Measurements from ENCODE around the gene GPANK1. TPM values are rescaled to one million over a fixed set of nuclear protein-coding genes. Genes with fewer than 3 reads are reported as not detected.

Gene GPANK1
- total and polyA plus RNA-seq, 10 of the 15 experiments (the other 5 are each of a cell fraction or from before 2014, with no cell fraction given) = 11.7 to 36.3 (median 17.5) TPM

DNA sequence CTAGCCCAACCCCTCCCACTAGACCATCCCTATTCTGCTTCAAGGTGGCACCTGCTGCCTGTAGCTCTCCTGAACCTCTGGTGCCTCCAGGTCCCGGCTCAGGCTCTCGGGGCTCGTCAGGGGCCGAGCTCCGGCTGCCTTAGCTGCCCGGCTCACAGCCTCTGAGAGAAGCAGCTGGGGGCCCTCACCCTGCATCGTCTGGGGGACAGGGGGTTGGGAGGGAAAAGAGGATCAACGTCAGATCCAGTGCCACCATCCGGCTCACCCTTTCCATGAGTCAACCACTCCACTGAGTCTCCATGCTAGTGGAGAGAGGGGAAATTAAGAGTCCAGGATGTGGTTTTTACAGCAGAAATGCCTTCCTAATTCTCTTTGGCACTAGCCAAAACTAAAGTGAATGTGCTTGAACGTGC lies 25.3 kb downstream of the GPANK1 start:
- Histone ChIP-seq H3K4me3 (no peak overlapping the region), H3K79me2 (ENCODE audit: control insufficient read depth, insufficient read depth, low read length) (no peaks in the 10 kb centered on the region), H3K27ac (ENCODE audit: control insufficient read depth, insufficient read depth) (no peak overlapping the region), H3K9ac (ENCODE audit: control insufficient read depth, insufficient read depth, low read length) (no peak overlapping the region), H3K27me3 (replicated peaks in 1 of 2; ENCODE audit: control insufficient read depth in 2 of 2, insufficient read depth in 2 of 2, low read length in 1 of 2) (no peaks in the 10 kb centered on the region), H3K4me1 (ENCODE audit: control insufficient read depth, insufficient read depth, low read length) (no peaks in the 10 kb centered on the region), H4K20me1 (ENCODE audit: control insufficient read depth, insufficient read depth) (no peaks in the 10 kb centered on the region), H3K4me2 (ENCODE audit: control insufficient read depth, insufficient read depth) (no peak overlapping the region), H2AFZ (ENCODE audit: control insufficient read depth, low read depth, low read length) (no peak overlapping the region), H3K36me3 (ENCODE audit: control insufficient read depth in 2 of 2, insufficient read depth in 2 of 2, low read length in 1 of 2) (peaks cover 49 to 55% of the 10 kb centered on the region in 2 experiments), H3K9me3 (replicated peaks; ENCODE audit: control insufficient read depth, insufficient read depth, low read length) (no peaks in the 10 kb centered on the region)
- intact Hi-C loops (cut with micrococcal nuclease; ENCODE audit: unreplicated experiment) = no loop called here
- 80% methylated on average over 2 of the region's 10 CpGs for WGBS (ENCODE audit: insufficient coverage, insufficient replicate concordance, low lambda C conversion rate, missing lambda C conversion rate)
- POLR2A ChIA-PET = interaction anchor here (0.5 to 1.2 kb wide), 4 partner anchors 10 to 1195 kb away, joined by 3 to 5 read pairs (median 4); no protein-coding TSS in a partner anchor
- SMC1A ChIA-PET (ENCODE audit: uncharacterized antibody, unreplicated experiment) = interaction anchor here (1.0 to 1.2 kb wide), 3 partner anchors 13 to 83 kb away, joined by 3 read pairs; no protein-coding TSS in a partner anchor
- no TSS peak for BruUV-seq (replicated peaks)
- peak; percentile 75 for TF ChIP-seq POLR2A (IDR thresholded peaks at IDR 0.05; ENCODE audit: low read depth, low read length)
- TF ChIP-seq GABPA (IDR thresholded peaks at IDR 0.05; ENCODE audit: low read depth) = no peak
- CTCF ChIA-PET = interaction anchor here (0.7 kb wide), 1 partner anchor 24 kb away, joined by 3 read pairs; no protein-coding TSS in a partner anchor
- ATAC-seq (no peak; the same call in 1 of the 3 replicates), DNase-seq (ENCODE audit: low read depth, low spot score) (no peak), FAIRE-seq (no peak)
- RAD21 ChIA-PET (ENCODE audit: unreplicated experiment) = no interaction called here
- in situ Hi-C loops (cut with MboI) = no loop called here

DNA sequence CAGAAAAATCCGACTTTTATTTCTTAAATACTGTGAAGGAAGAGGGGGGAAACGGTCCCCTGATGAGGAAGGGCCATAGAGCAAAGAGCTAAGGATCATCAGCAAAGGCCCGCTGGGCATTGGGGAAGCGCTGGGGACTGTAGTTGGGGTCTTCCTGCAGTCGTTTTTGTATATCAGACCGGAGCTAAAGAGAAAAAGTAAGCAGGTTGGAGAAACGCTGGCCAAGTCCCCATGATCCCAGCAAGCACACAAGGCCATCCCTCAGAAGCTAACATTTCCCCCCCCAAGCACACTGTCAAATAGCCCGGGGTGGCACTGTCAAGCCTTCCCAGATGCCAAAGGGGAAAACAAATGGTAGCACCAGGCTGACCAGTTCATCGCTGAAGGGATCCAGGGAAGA lies 25.8 kb downstream of the GPANK1 start:
- SMC1A ChIA-PET (ENCODE audit: uncharacterized antibody, unreplicated experiment) = interaction anchor here (1.0 to 1.8 kb wide), 3 partner anchors 55 to 192 kb away, joined by 3 to 4 read pairs (median 3); no protein-coding TSS in a partner anchor
- Histone ChIP-seq H3K9me3 (replicated peaks; ENCODE audit: control insufficient read depth, insufficient read depth, low read length) (no peaks in the 10 kb centered on the region), H3K4me1 (ENCODE audit: control insufficient read depth, insufficient read depth, low read length) (no peaks in the 10 kb centered on the region), H4K20me1 (ENCODE audit: control insufficient read depth, insufficient read depth) (no peaks in the 10 kb centered on the region), H3K27ac (ENCODE audit: control insufficient read depth, insufficient read depth) (no peak overlapping the region), H3K79me2 (ENCODE audit: control insufficient read depth, insufficient read depth, low read length) (no peaks in the 10 kb centered on the region), H2AFZ (ENCODE audit: control insufficient read depth, low read depth, low read length) (no peak overlapping the region), H3K4me2 (ENCODE audit: control insufficient read depth, insufficient read depth) (no peak overlapping the region), H3K4me3 (no peak overlapping the region), H3K27me3 (replicated peaks in 1 of 2; ENCODE audit: control insufficient read depth in 2 of 2, insufficient read depth in 2 of 2, low read length in 1 of 2) (no peaks in the 10 kb centered on the region), H3K36me3 (ENCODE audit: control insufficient read depth in 2 of 2, insufficient read depth in 2 of 2, low read length in 1 of 2) (peaks cover 50 to 53% of the 10 kb centered on the region in 2 experiments), H3K9ac (ENCODE audit: control insufficient read depth, insufficient read depth, low read length) (no peak overlapping the region)
- WGBS (ENCODE audit: insufficient coverage, insufficient replicate concordance, low lambda C conversion rate, missing lambda C conversion rate) = 80% methylated on average over 9 of the region's 9 CpGs
- no peak; the same call in 2 of the 3 replicates for ATAC-seq
- BruUV-seq (replicated peaks) = no TSS peak
- POLR2A ChIA-PET = interaction anchor here (0.5 to 1.2 kb wide), 4 partner anchors 10 to 1195 kb away, joined by 3 to 5 read pairs (median 4); no protein-coding TSS in a partner anchor
- DNase-seq (ENCODE audit: low read depth, low spot score) = no peak
- RAD21 ChIA-PET (ENCODE audit: unreplicated experiment) = no interaction called here
- intact Hi-C loops (cut with micrococcal nuclease; ENCODE audit: unreplicated experiment) = no loop called here
- FAIRE-seq = no peak
- TF ChIP-seq SMAD5 (IDR thresholded peaks at IDR 0.05; ENCODE audit: low read depth) (0 out of 2 replicates have a peak, but pooled peaks have one; percentile 30), PML (IDR thresholded peaks at IDR 0.05; ENCODE audit: low read length) (peak; percentile 68; the same call in 1 of the 2 replicates), HSF1 (IDR thresholded peaks at IDR 0.05; ENCODE audit: low read depth, low read length) (no peak), ZBED1 (IDR thresholded peaks at IDR 0.05; ENCODE audit: borderline replicate concordance) (0 out of 2 replicates have a peak, but pooled peaks have one; percentile 18)
- in situ Hi-C loops (cut with MboI) = no loop called here
- CTCF ChIA-PET = interaction anchor here (1.1 kb wide), 1 partner anchor 191 kb away, joined by 5 read pairs; no protein-coding TSS in a partner anchor

Data from GM12878 (cell line).